Activated T-helper 17 cell treated with anti-CD3 and anti-CD28 coated beads, Interleukin-2, amount 50 U/mL, for 72 hours (primary cell): Measurements from ENCODE around the gene APOBEC2. TPM values are rescaled to one million over a fixed set of nuclear protein-coding genes. Genes with fewer than 3 reads are reported as not detected.

Source experiments
- ATAC-seq: fragments of 150-1000 bp; cut with Tn5 transposase; replicated peaks from 2 replicates; pipeline ENCODE4 v1.10.0; 2021; ENCODE audit warnings: mild to moderate bottlenecking, moderate library complexity
- H3K27ac Mint-ChIP-seq: one replicate; pipeline ENCODE4 v1.8.0; 2022; ENCODE audit warnings: mixed read lengths
- H3K27me3 Mint-ChIP-seq: one replicate; pipeline ENCODE4 v1.8.0; 2022; ENCODE audit warnings: mixed read lengths
- H3K36me3 Mint-ChIP-seq: one replicate; pipeline ENCODE4 v1.8.0; 2022; ENCODE audit warnings: low read depth, mild to moderate bottlenecking, mixed read lengths
- H3K4me1 Mint-ChIP-seq: one replicate; pipeline ENCODE4 v1.8.0; 2022; ENCODE audit warnings: mixed read lengths
- H3K4me3 Mint-ChIP-seq: one replicate; pipeline ENCODE4 v1.8.0; 2022; ENCODE audit warnings: mild to moderate bottlenecking, mixed read lengths
- H3K9me3 Mint-ChIP-seq: one replicate; pipeline ENCODE4 v1.8.0; 2022; ENCODE audit warnings: mixed read lengths
- total RNA-seq, 2 donors: library from RNA; stranded (reverse); gene quantifications; one replicate each; pipeline ENCODE4 v1.2.3, GENCODE V29; 2022

Gene APOBEC2
- total RNA-seq, 2 donors from 2014 or later, result not detected

GRCh38 chr6:41043151-41043550, 9.9 kb upstream of the APOBEC2 start:
- no peak overlapping the region for H3K27ac Mint-ChIP-seq
- H3K36me3 Mint-ChIP-seq, result no peaks in the 10 kb centered on the region
- no peaks in the 10 kb centered on the region for H3K9me3 Mint-ChIP-seq
- ATAC-seq, result no peak
- H3K4me3 Mint-ChIP-seq, result no peak overlapping the region
- no peaks in the 10 kb centered on the region for H3K4me1 Mint-ChIP-seq
- H3K27me3 Mint-ChIP-seq, result no peaks in the 10 kb centered on the region

- no peaks in the 10 kb centered on the region for H3K9me3 Mint-ChIP-seq
- ATAC-seq, result no peak
- no peaks in the 10 kb centered on the region for H3K4me1 Mint-ChIP-seq
- no peak overlapping the region for H3K27ac Mint-ChIP-seq
- H3K4me3 Mint-ChIP-seq, result no peak overlapping the region
- no peaks in the 10 kb centered on the region for H3K27me3 Mint-ChIP-seq
- no peaks in the 10 kb centered on the region for H3K36me3 Mint-ChIP-seq
Observed at GRCh38 chr6:41045664-41046063, 7.3 kb upstream of the APOBEC2 start.

- Mint-ChIP-seq H3K4me3 (no peak overlapping the region), H3K4me1 (no peaks in the 10 kb centered on the region), H3K36me3 (no peaks in the 10 kb centered on the region), H3K9me3 (no peaks in the 10 kb centered on the region), H3K27me3 (no peaks in the 10 kb centered on the region), H3K27ac (no peak overlapping the region)
- no peak for ATAC-seq
Observed at GRCh38 chr6:41046084-41046483, 6.9 kb upstream of the APOBEC2 start.

GRCh38 chr6:41047306-41047705, 5.7 kb upstream of the APOBEC2 start:
- Mint-ChIP-seq H3K27ac (no peak overlapping the region), H3K9me3 (no peaks in the 10 kb centered on the region), H3K4me3 (no peak overlapping the region), H3K36me3 (peaks cover 10% of the 10 kb centered on the region), H3K27me3 (no peaks in the 10 kb centered on the region), H3K4me1 (peaks cover 7% of the 10 kb centered on the region)
- no peak for ATAC-seq

- Mint-ChIP-seq H3K27ac (no peak overlapping the region), H3K9me3 (no peaks in the 10 kb centered on the region), H3K4me1 (peaks cover 13% of the 10 kb centered on the region), H3K36me3 (peaks cover 10% of the 10 kb centered on the region), H3K4me3 (no peak overlapping the region), H3K27me3 (no peaks in the 10 kb centered on the region)
- ATAC-seq, result no peak
Observed at GRCh38 chr6:41047745-41048732, 5.0 kb upstream of the APOBEC2 start.

GRCh38 chr6:41049521-41049920, 3.5 kb upstream of the APOBEC2 start:
- no peak overlapping the region for H3K4me3 Mint-ChIP-seq
- no peak for ATAC-seq
- no peak overlapping the region for H3K27ac Mint-ChIP-seq
- H3K36me3 Mint-ChIP-seq, result peaks cover 10% of the 10 kb centered on the region
- peaks cover 13% of the 10 kb centered on the region for H3K4me1 Mint-ChIP-seq
- no peaks in the 10 kb centered on the region for H3K9me3 Mint-ChIP-seq
- no peaks in the 10 kb centered on the region for H3K27me3 Mint-ChIP-seq

GRCh38 chr6:41049955-41050354, 3.0 kb upstream of the APOBEC2 start:
- Mint-ChIP-seq H3K36me3 (peaks cover 10% of the 10 kb centered on the region), H3K4me1 (peaks cover 13% of the 10 kb centered on the region), H3K9me3 (no peaks in the 10 kb centered on the region), H3K27ac (no peak overlapping the region), H3K4me3 (no peak overlapping the region), H3K27me3 (no peaks in the 10 kb centered on the region)
- ATAC-seq, result no peak

- Mint-ChIP-seq H3K4me1 (peaks cover 13% of the 10 kb centered on the region), H3K9me3 (no peaks in the 10 kb centered on the region), H3K36me3 (peaks cover 12% of the 10 kb centered on the region), H3K4me3 (no peak overlapping the region), H3K27me3 (no peaks in the 10 kb centered on the region), H3K27ac (peak overlapping the region; percentile 25)
- no peak for ATAC-seq
Observed at GRCh38 chr6:41050536-41050935, 2.5 kb upstream of the APOBEC2 start.

- no peak for ATAC-seq
- no peaks in the 10 kb centered on the region for H3K9me3 Mint-ChIP-seq
- H3K4me3 Mint-ChIP-seq, result no peak overlapping the region
- H3K36me3 Mint-ChIP-seq, result peaks cover 25% of the 10 kb centered on the region
- peaks cover 13% of the 10 kb centered on the region for H3K4me1 Mint-ChIP-seq
- no peaks in the 10 kb centered on the region for H3K27me3 Mint-ChIP-seq
- peak overlapping the region; percentile 36 for H3K27ac Mint-ChIP-seq
Observed at GRCh38 chr6:41051873-41052272, 1.1 kb upstream of the APOBEC2 start.

GRCh38 chr6:41054511-41054910, 1.5 kb downstream of the APOBEC2 start:
- Mint-ChIP-seq H3K9me3 (no peaks in the 10 kb centered on the region), H3K36me3 (peaks cover 33% of the 10 kb centered on the region), H3K4me1 (peaks cover 13% of the 10 kb centered on the region), H3K27ac (peak overlapping the region; percentile 61), H3K4me3 (no peak overlapping the region), H3K27me3 (no peaks in the 10 kb centered on the region)
- ATAC-seq, result no peak

- Mint-ChIP-seq H3K9me3 (no peaks in the 10 kb centered on the region), H3K4me3 (no peak overlapping the region), H3K27ac (peak overlapping the region; percentile 61), H3K27me3 (no peaks in the 10 kb centered on the region), H3K4me1 (peaks cover 13% of the 10 kb centered on the region), H3K36me3 (peaks cover 39% of the 10 kb centered on the region)
- ATAC-seq, result no peak
Observed at GRCh38 chr6:41055149-41055548, 2.1 kb downstream of the APOBEC2 start.

- no peaks in the 10 kb centered on the region for H3K27me3 Mint-ChIP-seq
- H3K4me1 Mint-ChIP-seq, result peaks cover 10% of the 10 kb centered on the region
- no peak overlapping the region for H3K27ac Mint-ChIP-seq
- no peak overlapping the region for H3K4me3 Mint-ChIP-seq
- peaks cover 50% of the 10 kb centered on the region for H3K36me3 Mint-ChIP-seq
- H3K9me3 Mint-ChIP-seq, result no peaks in the 10 kb centered on the region
- no peak for ATAC-seq
Observed at GRCh38 chr6:41056768-41057490, 3.9 kb downstream of the APOBEC2 start.

- Mint-ChIP-seq H3K27me3 (no peaks in the 10 kb centered on the region), H3K4me3 (no peak overlapping the region), H3K4me1 (no peaks in the 10 kb centered on the region), H3K27ac (peak overlapping the region; percentile 37), H3K36me3 (peaks cover 64% of the 10 kb centered on the region), H3K9me3 (no peaks in the 10 kb centered on the region)
- ATAC-seq, result no peak
Observed at GRCh38 chr6:41058783-41059181, 5.8 kb downstream of the APOBEC2 start.

- H3K27ac Mint-ChIP-seq, result no peak overlapping the region
- no peaks in the 10 kb centered on the region for H3K4me1 Mint-ChIP-seq
- peaks cover 72% of the 10 kb centered on the region for H3K36me3 Mint-ChIP-seq
- H3K27me3 Mint-ChIP-seq, result no peaks in the 10 kb centered on the region
- no peak overlapping the region for H3K4me3 Mint-ChIP-seq
- H3K9me3 Mint-ChIP-seq, result no peaks in the 10 kb centered on the region
- no peak for ATAC-seq
Observed at GRCh38 chr6:41059556-41059955, 6.6 kb downstream of the APOBEC2 start.
